HG03135 (cell line): ENCODE data around the gene USF2.

Experiments used
- ATAC-seq: cut with Tn5 transposase; IDR thresholded peaks from one replicate; pipeline ENCODE4 v1.9.1; 2021; ENCODE audit warnings: mild to moderate bottlenecking, moderate library complexity; ENCODE audit not compliant: unreplicated experiment

USF2 gene

DNA sequence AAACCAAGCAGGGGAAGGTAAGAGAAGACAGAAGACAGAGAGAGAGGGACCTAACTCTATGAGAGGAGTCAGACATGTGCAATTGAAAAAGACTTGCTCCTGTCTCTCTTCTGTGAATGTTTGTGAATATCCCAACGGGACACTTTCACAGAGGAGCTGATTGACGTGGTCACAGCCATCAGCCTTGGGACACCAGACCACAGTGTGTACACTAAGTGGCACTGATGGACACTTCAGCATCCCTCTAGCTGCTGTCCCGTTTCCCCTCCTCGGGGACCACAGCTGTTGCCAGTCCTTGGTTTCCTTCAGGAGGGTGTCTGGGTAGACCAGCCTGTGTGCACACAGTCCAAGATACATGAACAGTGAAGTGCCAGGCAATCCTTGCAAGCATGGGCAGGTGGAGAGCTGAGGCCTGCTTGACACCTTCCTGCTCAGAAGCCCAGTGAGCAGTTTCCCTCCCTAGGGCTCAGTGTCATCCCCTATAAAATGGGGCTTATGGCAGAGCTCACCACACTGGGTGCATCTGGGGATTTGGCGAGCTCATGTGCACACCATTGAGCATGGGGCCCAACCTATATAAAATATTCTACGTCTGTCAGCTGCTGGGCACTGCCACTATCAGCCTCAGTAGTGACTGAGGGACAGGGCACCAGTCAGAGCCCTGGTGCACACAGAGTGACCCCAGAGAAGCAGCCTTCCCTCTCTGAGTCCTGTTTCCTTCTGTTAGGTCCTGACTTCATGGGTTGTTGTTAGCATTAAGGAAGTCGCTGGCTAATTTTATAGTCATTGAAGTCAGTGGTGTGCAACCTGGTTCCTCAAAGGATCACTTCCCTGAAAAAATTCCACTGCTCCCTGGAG lies 4.3 kb upstream of the USF2 start:
- no peak for ATAC-seq

GRCh38 chr19:35265126-35265899 lies 3.4 kb upstream of the USF2 start:
- no peak for ATAC-seq

GRCh38 chr19:35265900-35266519 lies 2.8 kb upstream of the USF2 start:
- ATAC-seq, result no peak

GRCh38 chr19:35266520-35267352 lies 2.0 kb upstream of the USF2 start:
- ATAC-seq, result no peak

DNA sequence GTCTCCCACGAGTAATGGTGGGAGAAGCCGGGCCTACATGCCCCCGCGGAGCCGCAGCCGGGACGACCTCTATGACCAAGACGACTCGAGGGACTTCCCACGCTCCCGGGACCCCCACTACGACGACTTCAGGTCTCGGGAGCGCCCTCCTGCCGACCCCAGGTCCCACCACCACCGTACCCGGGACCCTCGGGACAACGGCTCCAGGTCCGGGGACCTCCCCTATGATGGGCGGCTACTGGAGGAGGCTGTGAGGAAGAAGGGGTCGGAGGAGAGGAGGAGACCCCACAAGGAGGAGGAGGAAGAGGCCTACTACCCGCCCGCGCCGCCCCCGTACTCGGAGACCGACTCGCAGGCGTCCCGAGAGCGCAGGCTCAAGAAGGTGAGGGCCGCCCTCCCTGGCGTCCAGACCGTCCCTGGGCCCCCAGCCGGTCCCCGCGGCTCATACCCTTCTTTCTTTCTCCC lies 1.4 kb upstream of the USF2 start:
- ATAC-seq, result no peak

- peak; percentile 38 for ATAC-seq
Measured at GRCh38 chr19:35267818-35268535, 785 bp upstream of the USF2 start.

GRCh38 chr19:35269438-35270117 lies 816 bp downstream of the USF2 start:
- ATAC-seq, result peak; percentile 46

DNA sequence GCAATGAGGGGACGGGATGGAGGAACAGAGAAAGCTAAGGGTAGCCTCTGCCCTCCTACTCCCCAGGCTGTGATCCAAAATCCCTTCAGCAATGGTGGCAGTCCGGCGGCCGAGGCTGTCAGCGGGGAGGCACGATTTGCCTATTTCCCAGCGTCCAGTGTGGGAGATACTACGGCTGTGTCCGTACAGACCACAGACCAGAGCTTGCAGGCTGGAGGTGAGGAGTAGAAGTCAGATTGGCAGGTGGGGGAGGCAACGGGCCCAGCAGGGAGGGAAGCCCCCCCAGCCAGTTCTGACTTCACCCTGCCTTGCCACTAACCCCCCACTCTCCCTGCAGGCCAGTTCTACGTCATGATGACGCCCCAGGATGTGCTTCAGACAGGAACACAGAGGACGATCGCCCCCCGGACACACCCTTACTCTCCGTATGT lies 1.6 kb downstream of the USF2 start:
- ATAC-seq, result no peak

- ATAC-seq, result no peak
Measured at GRCh38 chr19:35271546-35271945, 2.8 kb downstream of the USF2 start.

GRCh38 chr19:35272122-35272719 lies 3.5 kb downstream of the USF2 start:
- no peak for ATAC-seq

DNA sequence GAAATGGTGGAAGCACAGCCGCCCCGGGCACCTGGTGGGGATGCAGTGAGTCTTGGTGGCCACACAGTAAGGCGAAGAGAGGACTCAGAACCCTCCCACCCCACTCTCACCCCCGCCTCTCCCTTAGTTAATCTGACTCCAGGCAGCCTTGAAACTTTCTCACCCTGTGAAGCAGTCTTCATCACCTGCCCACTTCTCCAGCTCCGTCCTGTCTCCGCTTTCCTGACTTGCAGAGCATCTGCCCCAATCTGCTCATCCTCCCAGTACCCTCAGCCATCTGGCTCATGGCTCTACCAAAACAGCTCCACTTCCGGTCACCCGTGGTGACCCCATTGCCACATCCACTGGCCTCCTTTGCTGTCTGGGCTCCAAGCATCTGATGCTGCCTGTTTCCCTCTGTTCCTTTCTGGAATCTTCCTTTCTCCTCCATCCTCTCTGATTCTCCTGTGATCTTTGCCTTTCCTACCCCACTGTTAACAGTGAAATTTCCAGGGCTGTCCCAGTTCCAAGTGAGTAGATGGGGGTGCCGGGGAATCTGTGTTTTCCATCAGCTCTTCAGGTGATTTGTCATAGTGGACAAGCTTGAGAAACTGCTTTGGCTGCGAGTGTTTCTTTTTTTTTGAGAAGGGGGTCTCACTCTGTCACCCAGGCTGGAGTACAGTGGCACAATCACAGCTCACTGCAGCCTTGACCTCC lies 4.3 kb downstream of the USF2 start:
- ATAC-seq, result no peak

DNA sequence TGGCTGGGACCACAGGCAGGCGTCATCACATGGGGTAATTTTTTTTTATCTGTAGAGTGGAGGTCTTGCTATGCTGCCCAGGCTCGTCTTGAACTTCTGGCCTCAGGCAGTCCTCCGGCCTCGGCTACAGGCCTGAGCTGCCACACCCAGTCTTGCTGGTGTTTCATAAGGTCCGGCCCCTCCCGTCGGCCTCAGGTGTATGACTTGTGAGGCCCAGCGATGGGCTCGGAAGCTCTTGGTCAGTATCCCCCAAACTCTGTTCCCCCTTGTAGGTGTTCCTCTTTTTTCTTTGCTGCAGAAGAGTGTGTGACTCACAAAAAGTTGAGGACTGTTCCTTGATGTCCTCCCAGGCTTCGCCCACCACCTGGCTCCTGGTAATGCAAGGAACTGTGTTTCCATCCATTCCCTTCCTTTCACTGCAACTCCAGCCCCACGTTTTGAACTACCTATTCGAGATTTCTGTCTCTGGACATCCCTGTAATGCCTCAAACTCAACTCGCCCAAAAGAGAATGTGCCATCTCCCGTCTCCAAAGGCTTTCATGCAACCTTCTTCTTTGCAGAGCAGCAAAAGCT lies 5.0 kb downstream of the USF2 start:
- no peak for ATAC-seq

DNA sequence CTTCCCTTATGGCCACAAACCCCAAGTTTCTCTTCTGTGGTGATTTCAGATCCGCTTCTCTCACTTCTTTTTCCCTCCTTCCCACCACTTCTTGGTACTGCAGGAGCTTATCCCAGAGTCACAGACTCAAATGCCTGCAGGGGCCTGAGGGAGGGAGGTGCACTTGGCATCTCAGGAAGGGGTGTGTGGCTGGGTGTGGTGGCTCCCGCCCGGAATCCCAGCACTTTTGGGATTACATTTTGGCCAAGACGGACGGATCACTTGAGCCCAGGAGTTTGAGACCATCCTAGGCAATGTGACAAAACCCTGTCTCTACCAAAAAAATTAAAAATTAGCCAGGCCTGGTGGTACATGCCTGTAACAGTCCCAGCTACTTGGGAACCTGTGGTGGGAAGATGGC lies 5.6 kb downstream of the USF2 start:
- no peak for ATAC-seq

DNA sequence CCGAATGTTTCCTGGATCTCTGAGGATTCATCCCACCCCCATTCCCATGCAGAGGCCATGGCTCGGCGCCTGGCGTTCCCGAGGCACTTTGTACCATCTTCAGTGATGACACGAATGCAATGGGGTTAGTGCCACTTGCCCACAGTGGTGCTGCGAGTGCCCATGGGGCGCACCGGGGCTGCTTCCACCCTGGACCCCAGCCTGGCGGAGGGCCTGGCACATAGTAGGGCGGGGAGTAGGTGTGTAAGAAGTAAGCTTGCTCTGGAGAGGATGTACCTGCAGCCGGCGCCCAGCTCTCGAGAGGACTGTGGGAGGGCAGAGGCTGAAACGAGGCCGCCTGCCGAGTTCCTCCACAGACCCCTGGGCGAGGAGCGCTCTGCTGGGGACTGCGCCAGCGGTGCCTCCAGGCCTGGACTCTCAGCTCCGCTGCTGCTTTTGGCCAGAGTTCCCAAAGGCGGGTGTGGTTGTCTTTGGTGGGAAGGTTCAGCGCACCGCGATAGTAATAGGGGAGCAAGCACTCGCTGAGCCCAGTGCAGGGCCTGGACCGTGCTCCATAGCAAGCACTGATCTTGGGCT lies 8.0 kb downstream of the USF2 start:
- ATAC-seq, result no peak

DNA sequence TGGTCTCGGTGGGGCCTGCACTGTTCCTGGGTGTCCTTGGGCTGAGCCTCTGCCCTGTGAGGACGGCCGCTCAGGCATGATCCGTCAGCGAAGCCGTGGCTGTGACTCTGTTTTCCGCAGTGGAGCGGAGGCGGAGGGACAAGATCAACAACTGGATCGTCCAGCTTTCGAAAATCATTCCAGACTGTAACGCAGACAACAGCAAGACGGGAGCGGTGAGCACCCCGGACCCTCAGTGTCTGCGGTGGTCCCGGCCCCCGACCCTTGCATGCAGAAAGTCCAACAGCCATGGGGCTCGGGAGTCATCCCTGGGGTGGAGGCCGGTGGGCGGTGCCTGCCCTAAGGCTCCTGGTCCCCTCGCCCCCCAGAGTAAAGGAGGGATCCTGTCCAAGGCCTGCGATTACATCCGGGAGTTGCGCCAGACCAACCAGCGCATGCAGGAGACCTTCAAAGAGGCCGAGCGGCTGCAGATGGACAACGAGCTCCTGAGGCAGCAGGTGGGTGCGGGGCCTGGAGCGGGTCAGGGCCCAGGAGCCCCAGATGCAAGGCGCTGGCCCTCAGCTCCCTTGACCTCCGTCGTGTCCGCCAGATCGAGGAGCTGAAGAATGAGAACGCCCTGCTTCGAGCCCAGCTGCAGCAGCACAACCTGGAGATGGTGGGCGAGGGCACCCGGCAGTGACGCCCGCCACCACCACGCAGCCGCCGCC lies 10.0 kb downstream of the USF2 start:
- no peak for ATAC-seq

DNA sequence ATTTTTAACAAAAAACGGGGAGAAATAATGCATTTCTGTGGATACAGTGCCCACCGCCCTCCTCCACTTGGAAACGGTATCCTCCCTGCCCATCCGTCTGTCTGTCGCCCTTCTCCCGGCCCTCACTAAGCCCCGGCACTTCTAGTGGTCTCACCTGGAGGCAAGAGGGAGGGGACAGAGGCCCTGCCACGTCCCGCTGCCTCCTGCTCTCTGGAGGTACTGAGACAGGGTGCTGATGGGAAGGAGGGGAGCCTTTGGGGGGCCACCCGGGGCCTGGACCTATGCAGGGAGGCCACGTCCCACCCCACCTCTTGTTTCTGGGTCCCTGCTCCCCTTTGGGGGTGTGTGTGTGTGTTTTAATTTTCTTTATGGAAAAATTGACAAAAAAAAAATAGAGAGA lies 10.6 kb downstream of the USF2 start:
- ATAC-seq, result no peak
